HG03025 (cell line): ENCODE measurements around the gene CHST15.

Experiments
- ATAC-seq: cut with Tn5 transposase; IDR thresholded peaks from one replicate; pipeline ENCODE4 v1.9.1; 2021; ENCODE audit warnings: mild to moderate bottlenecking, moderate library complexity; ENCODE audit not compliant: unreplicated experiment, low FRiP score

CHST15 gene

GRCh38 chr10:124067825-124068400 is 25.5 kb downstream of the CHST15 start:
- ATAC-seq = no peak

GRCh38 chr10:124066781-124067714 is 26.4 kb downstream of the CHST15 start:
- no peak for ATAC-seq

GRCh38 chr10:124066126-124066700 is 27.2 kb downstream of the CHST15 start:
- no peak for ATAC-seq

GRCh38 chr10:124065382-124066125 is 27.8 kb downstream of the CHST15 start:
- ATAC-seq = no peak

GRCh38 chr10:124064676-124065075 is 28.7 kb downstream of the CHST15 start:
- no peak for ATAC-seq

- ATAC-seq = no peak
Measured at GRCh38 chr10:124063750-124064603, 29.4 kb downstream of the CHST15 start.

GRCh38 chr10:124062390-124062789 is 31.0 kb downstream of the CHST15 start:
- ATAC-seq = no peak

GRCh38 chr10:124061030-124061429 is 32.4 kb downstream of the CHST15 start:
- no peak for ATAC-seq

GRCh38 chr10:124060148-124060720 is 33.2 kb downstream of the CHST15 start:
- no peak for ATAC-seq

GRCh38 chr10:124059551-124059950 is 33.8 kb downstream of the CHST15 start:
- no peak for ATAC-seq

- ATAC-seq = no peak
Measured at GRCh38 chr10:124058346-124059003, 34.9 kb downstream of the CHST15 start.

- no peak for ATAC-seq
Measured at GRCh38 chr10:124057601-124058000, 35.8 kb downstream of the CHST15 start.

- no peak for ATAC-seq
Measured at GRCh38 chr10:124056337-124056980, 36.9 kb downstream of the CHST15 start.

- ATAC-seq = no peak
Measured at GRCh38 chr10:124053971-124054370, 39.4 kb downstream of the CHST15 start.

GRCh38 chr10:124052561-124052960 is 40.8 kb downstream of the CHST15 start:
- no peak for ATAC-seq

GRCh38 chr10:124050021-124051015 is 43.1 kb downstream of the CHST15 start:
- no peak for ATAC-seq

- no peak for ATAC-seq
Measured at GRCh38 chr10:124049484-124049883, 43.9 kb downstream of the CHST15 start.
